Thoracic aorta (tissue), 2 donors: Measurements from ENCODE around the gene TJAP1. TPM values are rescaled to one million over a fixed set of nuclear protein-coding genes. Genes with fewer than 3 reads are reported as not detected.

ENCODE experiments used
- ATAC-seq: fragments of 150-250 bp; one replicate; pipeline ENCODE4 v1.8.0; 2017; ENCODE audit warnings: low read depth; ENCODE audit not compliant: insufficient number of reproducible peaks, low FRiP score
- DNase-seq: peaks from one replicate; pipeline ENCODE4 v3.0.0-alpha.2; 2020; ENCODE audit warnings: low spot score
- H3K27ac ChIP-seq, 2 donors: fragments of 200-600 bp; sonication (generic); 1 replicate in 1 of 2; 2 replicates in 1 of 2; pipeline ENCODE4 v1.5.1; 2016; ENCODE audit warnings: mild to moderate bottlenecking in 2 of 2, moderate library complexity in 2 of 2
- H3K27me3 ChIP-seq: fragments of 200-600 bp; sonication (generic); replicated peaks from 2 replicates; pipeline ENCODE4 v1.6.0; 2016; ENCODE audit warnings: mild to moderate bottlenecking; ENCODE audit not compliant: insufficient read depth
- H3K36me3 ChIP-seq: fragments of 200-600 bp; sonication (generic); one replicate; pipeline ENCODE4 v1.5.1; 2016
- H3K4me1 ChIP-seq, 2 donors: fragments of 200-600 bp; sonication (generic); 1 replicate in 1 of 2; 2 replicates in 1 of 2; pipeline versions ENCODE4 v1.5.1 to v1.6.0; 2016; ENCODE audit warnings: low read depth in 2 of 2, mild to moderate bottlenecking in 1 of 2; ENCODE audit not compliant: control insufficient read depth in 1 of 2
- H3K4me3 ChIP-seq: fragments of 200-600 bp; sonication (generic); 2 replicates; pipeline ENCODE4 v1.5.1; 2016; ENCODE audit warnings: mild to moderate bottlenecking
- H3K9me3 ChIP-seq: fragments of 200-600 bp; sonication (generic); 2 replicates; pipeline ENCODE4 v1.5.1; 2016
- CTCF ChIP-seq: fragments of 200-600 bp; sonication (generic); IDR thresholded peaks from one replicate; pipeline ENCODE4 v1.5.1; 2019; ENCODE audit warnings: antibody characterized with exemption
- total RNA-seq, 2 donors: library from RNA; depleted of rRNA; stranded (reverse); fragments of >200 nt; gene quantifications; one replicate each; pipeline versions ENCODE4 v1.1.0 to v1.2.3, GENCODE V29; 2016

TJAP1 gene
- total RNA-seq, 2 donors from 2014 or later = 19.5 to 21.0 TPM

- ATAC-seq (no peak), DNase-seq (no peak)
- Histone ChIP-seq H3K4me3 (peak overlapping the region; percentile 87), H3K36me3 (no peaks in the 10 kb centered on the region), H3K9me3 (no peaks in the 10 kb centered on the region), H3K27me3 (no peaks in the 10 kb centered on the region), H3K27ac (peak overlapping the region; percentile 49 to 59), H3K4me1 (peaks cover 6 to 22% of the 10 kb centered on the region in 2 donors)
- TF ChIP-seq CTCF = no peak
These were observed 620 bp downstream of the TJAP1 start for GRCh38 chr6:43478008-43478372.

GRCh38 chr6:43481075-43481474 lies 3.7 kb downstream of the TJAP1 start:
- peaks cover 6 to 22% of the 10 kb centered on the region in 2 donors for H3K4me1 ChIP-seq
- no peaks in the 10 kb centered on the region for H3K9me3 ChIP-seq

GRCh38 chr6:43481591-43482236 lies 4.3 kb downstream of the TJAP1 start:
- no peak for TF ChIP-seq CTCF
- Histone ChIP-seq H3K36me3 (peaks cover 3% of the 10 kb centered on the region), H3K4me3 (no peak overlapping the region), H3K27ac (no peak overlapping the region), H3K9me3 (no peaks in the 10 kb centered on the region), H3K27me3 (no peaks in the 10 kb centered on the region), H3K4me1 (peaks cover 6 to 22% of the 10 kb centered on the region in 2 donors)
- ATAC-seq (no peak), DNase-seq (no peak)

More at GRCh38 chr6:43481075-43481474, 3.7 kb downstream of the TJAP1 start:
- TF ChIP-seq CTCF = no peak
- Histone ChIP-seq H3K27ac (no peak overlapping the region), H3K4me3 (no peak overlapping the region), H3K27me3 (no peaks in the 10 kb centered on the region), H3K36me3 (peaks cover 3% of the 10 kb centered on the region)
- no peak for ATAC-seq
- DNase-seq = no peak

GRCh38 chr6:43488667-43489276 lies 11.4 kb downstream of the TJAP1 start:
- Histone ChIP-seq H3K27ac (no peak overlapping the region), H3K9me3 (no peaks in the 10 kb centered on the region), H3K27me3 (no peaks in the 10 kb centered on the region), H3K36me3 (peaks cover 3% of the 10 kb centered on the region), H3K4me3 (no peak overlapping the region), H3K4me1 (peaks cover 0 to 14% of the 10 kb centered on the region in 2 donors)
- ATAC-seq = no peak
- DNase-seq = no peak
- no peak for TF ChIP-seq CTCF

GRCh38 chr6:43489277-43490072 lies 12.1 kb downstream of the TJAP1 start:
- no peak for DNase-seq
- no peak for ATAC-seq
- no peak for TF ChIP-seq CTCF
- Histone ChIP-seq H3K27me3 (no peaks in the 10 kb centered on the region), H3K36me3 (peaks cover 3% of the 10 kb centered on the region), H3K9me3 (no peaks in the 10 kb centered on the region), H3K27ac (no peak overlapping the region), H3K4me1 (peaks cover 0 to 14% of the 10 kb centered on the region in 2 donors), H3K4me3 (no peak overlapping the region)
